GM18507 (cell line): ENCODE measurements around the gene NPHP4.

ENCODE experiments used
- DNase-seq: peaks from one replicate; pipeline ENCODE4 v3.0.0; 2011; ENCODE audit warnings: low read depth; ENCODE audit not compliant: insufficient read length; ENCODE audit errors: extremely low spot score
- FAIRE-seq: peaks from 2 replicates; lab custom pipeline; 2011; peaks lifted over from hg19 to GRCh38; lab: Jason Lieb, UNC

The NPHP4 gene

DNA sequence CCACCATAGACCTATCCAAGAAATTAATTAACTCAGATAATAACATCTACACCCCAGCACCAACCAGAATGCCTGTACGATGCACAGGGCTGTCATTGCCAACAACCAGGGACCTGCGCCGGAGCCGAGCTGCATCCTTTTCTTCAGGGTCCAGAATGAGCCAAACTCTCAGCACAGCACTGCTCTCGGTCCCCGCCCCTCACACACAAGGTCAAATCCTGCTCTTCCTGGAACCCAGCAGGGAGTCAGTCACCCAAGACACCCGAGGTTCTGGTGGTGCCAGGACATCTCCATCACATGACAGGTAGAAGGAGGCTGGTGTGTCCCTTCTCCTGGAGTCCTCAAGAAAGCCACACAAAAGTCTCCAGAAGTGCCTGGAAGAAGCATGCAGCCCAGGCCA, 31.9 kb downstream of the NPHP4 start:
- FAIRE-seq (no peak), DNase-seq (no peak)

DNA sequence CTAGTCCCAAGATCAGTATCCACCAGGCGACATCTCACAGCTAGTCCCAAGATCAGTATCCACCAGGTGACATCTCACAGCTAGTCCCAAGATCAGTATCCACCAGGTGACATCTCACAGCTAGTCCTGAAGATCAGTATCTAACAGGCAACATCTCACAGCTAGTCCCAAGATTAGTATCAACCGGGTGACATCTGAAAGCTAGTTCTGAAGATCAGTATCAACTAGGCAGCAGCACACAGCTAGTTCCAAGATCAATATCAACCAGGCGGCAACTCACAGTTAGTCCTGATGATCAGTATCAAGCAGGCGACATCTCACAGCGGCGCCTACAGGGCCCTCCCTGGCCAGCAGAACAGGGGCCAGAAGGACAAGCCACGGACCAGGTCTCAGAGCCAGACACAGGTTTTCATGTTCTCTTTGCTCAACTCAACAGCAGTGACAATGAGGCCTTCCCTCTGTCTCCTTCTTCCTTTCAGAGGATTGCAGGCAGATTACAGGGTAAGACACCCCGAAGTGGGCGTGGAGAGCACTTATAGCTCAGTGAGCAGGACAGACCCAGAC, 32.5 kb downstream of the NPHP4 start:
- no peak for DNase-seq
- FAIRE-seq, result no peak

- DNase-seq, result no peak
- FAIRE-seq, result no peak
Observed at GRCh38 chr1:5959087-5959486, 33.1 kb downstream of the NPHP4 start.

DNA sequence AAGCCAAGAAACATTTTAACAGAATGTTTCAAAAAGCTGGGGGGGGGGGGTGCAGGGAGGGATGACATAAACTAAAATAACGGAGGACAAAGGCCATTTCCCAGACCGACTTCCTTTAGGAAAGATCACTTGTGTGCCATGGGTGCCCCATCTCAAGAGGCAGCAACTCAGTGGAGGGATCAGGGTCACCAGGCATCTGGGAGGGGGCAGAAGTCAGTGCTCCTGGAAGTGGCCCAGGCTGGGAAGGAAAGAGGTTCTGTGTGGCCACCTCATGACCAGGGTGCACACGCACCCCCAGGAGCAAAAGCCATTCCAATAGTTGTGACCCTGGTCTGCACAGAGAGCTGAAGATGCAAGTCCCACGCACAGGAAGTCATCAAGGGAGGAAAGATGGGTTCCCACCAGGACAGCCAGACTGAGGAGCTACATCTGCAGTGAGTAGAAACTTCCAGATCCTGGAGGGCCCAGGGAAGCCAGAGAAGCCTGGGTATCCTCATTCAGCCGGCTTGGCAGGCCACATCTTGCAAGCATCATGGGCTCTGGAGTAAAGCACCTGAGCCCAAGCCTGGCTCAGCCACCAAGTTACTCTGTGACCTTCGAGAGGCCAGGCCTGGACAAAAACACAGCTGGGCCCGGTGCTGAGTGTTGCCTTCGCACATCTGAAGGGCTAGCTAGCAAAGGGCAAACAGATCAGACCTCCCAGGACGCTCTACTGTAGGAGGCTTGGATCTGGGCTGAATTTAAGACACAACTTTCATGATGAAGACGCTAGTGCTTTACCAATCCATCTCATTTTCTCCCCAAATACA, 36.0 kb downstream of the NPHP4 start:
- no peak for FAIRE-seq
- DNase-seq, result no peak

GRCh38 chr1:5955479-5955977, 36.7 kb downstream of the NPHP4 start:
- FAIRE-seq (no peak), DNase-seq (no peak)

- peak; percentile 67 for FAIRE-seq
Observed at GRCh38 chr1:5954964-5955363, 37.3 kb downstream of the NPHP4 start.

GRCh38 chr1:5953386-5953785, 38.8 kb downstream of the NPHP4 start:
- FAIRE-seq, result no peak
- DNase-seq, result no peak

More at GRCh38 chr1:5954964-5955363, 37.3 kb downstream of the NPHP4 start:
- no peak for DNase-seq

GRCh38 chr1:5951846-5952410, 40.3 kb downstream of the NPHP4 start:
- FAIRE-seq (no peak), DNase-seq (no peak)

DNA sequence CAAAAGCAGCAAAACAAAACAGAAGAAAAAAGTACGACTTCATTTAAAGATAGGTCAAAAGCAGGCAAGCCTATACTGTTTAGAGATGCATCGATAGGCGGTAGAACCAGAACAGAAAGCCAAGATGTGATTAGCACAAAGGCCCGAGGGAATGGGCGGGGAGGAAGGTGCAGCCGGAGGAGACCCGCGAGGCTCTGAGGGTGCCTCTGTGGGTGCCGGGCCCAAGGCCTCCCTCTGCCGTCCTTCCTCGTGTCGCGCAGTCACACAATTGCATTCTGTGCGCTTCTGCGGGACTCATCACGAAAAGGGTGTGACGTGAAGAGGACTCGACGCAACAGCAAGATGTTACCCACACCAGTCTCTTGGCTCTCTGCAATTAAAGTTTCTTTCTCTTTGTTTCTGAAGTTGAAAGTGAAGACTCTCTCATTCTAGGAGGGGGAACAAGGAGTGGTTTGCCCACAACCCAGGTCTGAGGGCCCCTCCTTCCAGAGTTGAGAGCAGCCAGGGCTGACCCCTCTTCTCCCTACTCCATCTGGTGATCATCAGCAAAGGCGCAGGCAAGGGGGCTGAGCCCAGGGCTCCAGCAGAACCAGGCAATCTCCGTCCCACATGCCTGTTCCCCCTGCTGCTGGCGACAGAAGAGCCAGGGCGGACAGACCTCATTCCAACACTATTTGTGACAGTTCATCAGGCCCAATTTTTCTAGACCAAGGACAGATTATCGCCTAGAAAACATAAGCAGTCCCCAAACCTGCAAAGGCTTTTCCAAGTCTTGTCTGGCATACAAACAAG, 41.0 kb downstream of the NPHP4 start:
- no peak for FAIRE-seq

DNA sequence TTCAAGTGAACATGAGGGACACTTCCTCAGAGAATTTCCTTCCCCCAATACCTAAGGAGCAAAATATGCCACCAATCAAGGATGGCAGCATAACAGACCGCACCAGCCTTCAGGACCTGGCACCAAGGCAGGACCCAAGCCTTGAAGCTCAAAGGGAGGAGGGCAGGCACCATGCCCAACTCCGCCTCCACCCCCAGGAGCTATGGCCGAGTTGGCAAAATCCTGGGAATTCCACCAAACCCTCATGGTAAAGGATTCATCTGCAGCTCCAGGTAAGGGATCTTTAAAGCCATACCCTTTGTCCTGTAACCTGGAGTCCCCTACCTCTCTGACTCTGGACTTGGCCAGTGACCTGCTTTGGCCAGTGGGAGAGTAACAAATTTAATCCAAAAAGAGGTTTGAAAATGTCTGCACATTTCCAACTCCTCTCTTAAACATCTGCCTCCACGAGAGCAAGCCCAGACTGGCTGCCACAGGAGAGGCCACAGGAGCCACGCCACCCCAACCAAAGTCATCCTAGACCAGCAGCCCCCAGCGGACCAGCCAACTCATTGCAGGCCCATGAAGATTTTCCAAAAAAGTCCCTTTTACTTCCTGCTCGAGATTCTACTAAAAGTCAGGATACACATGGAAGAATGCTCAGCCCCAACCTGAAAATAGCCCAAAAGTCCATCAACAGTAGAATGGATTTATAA, 41.9 kb downstream of the NPHP4 start:
- DNase-seq (no peak), FAIRE-seq (no peak)

More for the DNA sequence above, 41.0 kb downstream of the NPHP4 start:
- DNase-seq, result no peak

DNA sequence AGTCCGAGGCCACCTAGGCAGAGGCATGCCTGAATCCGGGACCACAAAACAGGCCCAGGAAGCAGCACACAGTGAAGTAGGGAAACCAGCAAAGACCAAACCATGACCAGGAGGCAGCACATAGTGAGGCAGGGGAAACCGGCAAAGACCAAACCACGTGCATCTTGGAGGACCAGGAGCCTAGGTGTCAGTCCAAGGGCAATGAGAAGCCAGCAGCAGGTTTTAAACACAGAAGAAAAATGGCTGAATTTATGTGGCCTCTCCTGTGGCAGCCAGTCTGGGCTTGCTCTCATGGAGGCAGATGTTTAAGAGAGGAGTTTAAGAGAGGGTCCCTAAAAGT, 42.5 kb downstream of the NPHP4 start:
- no peak for DNase-seq
- no peak for FAIRE-seq

GRCh38 chr1:5949085-5949760, 43.0 kb downstream of the NPHP4 start:
- FAIRE-seq, result no peak
- DNase-seq, result no peak

GRCh38 chr1:5948681-5949005, 43.6 kb downstream of the NPHP4 start:
- DNase-seq, result no peak
- no peak for FAIRE-seq

DNA sequence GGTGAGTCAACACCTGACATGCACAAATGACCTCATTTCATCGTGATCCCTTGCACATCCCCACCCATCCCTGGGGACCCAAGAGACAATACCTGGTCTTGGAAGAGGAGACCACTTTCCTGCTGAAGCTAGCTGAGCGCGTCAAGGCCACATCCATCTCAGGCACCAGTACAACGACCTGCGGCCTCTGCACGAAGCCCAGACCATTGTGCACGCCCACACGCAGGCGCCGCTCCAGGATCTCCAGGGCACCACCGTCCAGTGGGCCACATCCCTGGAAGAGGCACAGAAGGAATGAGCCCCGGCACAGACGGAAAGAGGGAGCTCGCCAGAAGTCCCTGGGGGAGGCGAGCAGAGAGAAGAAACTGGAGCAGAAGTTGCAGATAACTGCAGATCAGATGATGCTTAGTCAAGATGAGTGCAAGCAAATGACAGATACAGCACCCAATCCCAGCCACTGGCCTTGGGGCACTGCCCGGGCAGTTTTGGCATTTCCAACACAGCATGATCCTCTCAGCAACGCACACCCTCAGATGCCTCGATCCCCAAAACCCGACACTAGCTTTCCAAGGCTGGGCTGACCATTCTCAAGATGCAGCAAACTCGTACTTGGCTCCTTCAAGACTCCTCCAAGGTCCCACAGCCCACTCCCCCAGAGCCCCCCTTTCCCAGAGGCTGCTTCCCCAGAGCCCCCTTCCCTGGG, 44.1 kb downstream of the NPHP4 start:
- DNase-seq (no peak), FAIRE-seq (no peak)

DNA sequence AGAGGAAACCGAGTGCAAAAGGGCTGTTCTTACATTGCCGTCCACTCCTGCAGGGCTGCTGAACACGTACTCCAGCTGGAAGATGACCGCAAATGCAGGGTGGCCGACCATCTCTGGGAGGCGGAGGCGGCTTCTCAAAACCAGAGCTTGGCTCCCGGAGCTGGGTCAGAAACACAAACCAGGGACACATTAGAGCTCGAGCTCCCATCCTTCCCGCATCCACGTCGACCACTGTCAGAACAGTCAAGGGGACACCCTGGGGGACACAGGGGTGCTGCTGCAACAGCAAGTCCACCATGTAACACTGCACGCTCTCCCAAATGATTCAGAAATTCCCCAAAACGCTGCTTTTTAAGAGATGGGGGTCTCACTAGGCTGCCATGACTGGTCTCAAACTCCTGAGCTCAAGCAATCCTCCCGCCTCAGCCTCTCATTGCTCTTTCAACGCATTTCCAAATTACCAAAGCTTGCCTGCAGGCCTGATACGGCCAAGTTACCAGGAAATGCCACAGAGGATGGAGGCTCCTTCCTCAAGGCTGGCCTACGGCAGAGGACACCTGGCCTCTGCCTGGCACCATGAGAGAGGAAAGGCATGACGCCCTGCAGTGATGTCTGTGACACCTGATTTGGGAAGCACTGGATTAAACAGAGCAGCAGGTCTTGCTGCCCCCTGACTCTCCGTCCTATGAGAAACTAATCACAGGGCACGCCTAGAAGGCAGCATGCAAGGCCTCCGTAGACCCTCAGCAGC, 45.0 kb downstream of the NPHP4 start:
- FAIRE-seq (no peak), DNase-seq (no peak)

DNA sequence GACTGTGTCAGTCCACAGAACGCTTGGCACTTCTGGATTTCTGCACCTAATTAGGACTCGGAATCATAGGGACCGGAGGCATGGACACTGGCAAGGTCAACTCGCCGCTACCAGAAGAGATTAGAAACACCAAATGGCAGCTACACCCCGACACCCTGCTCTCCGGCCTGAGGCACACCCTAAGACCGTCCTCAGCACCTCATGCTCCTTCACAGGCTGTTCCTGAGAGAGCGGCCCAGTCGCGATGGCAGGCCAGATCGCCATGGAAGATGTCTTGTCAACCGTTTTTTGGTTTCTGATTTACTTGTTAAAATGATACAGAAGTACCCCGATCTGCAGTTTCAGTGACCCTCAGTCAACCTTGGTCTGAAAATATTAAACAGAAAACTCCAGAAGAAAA, 46.8 kb downstream of the NPHP4 start:
- no peak for DNase-seq

DNA sequence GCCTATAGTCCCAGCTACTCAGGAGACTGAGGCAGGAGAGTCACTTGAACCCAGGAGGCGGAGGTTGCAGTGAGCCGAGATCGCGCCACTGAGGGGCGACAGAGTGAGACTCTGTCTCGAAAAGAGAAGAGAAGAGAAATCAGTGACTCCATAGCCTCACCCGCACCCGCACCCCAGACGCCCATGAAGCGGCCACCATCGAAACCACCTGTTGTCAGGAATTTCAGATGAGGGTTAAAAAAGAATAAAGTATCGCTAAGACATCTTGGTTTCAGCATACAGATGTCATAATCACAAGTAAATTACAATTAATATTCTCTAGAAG, 47.4 kb downstream of the NPHP4 start:
- no peak for FAIRE-seq
- DNase-seq, result no peak

More for the DNA sequence above, 46.8 kb downstream of the NPHP4 start:
- FAIRE-seq, result no peak
